GM18505 (cell line): ENCODE results near the gene GAREM1.

ENCODE experiments used
- ATAC-seq: cut with Tn5 transposase; IDR thresholded peaks from one replicate; pipeline ENCODE4 v1.9.1; 2021; ENCODE audit not compliant: unreplicated experiment
- POLR2A ChIP-seq: IDR thresholded peaks from 4 replicates; pipeline ENCODE4 v1.6.1; 2011; ENCODE audit warnings: borderline replicate concordance; ENCODE audit not compliant: insufficient read depth, insufficient read length; ENCODE audit errors: extremely low read depth

The GAREM1 gene

DNA sequence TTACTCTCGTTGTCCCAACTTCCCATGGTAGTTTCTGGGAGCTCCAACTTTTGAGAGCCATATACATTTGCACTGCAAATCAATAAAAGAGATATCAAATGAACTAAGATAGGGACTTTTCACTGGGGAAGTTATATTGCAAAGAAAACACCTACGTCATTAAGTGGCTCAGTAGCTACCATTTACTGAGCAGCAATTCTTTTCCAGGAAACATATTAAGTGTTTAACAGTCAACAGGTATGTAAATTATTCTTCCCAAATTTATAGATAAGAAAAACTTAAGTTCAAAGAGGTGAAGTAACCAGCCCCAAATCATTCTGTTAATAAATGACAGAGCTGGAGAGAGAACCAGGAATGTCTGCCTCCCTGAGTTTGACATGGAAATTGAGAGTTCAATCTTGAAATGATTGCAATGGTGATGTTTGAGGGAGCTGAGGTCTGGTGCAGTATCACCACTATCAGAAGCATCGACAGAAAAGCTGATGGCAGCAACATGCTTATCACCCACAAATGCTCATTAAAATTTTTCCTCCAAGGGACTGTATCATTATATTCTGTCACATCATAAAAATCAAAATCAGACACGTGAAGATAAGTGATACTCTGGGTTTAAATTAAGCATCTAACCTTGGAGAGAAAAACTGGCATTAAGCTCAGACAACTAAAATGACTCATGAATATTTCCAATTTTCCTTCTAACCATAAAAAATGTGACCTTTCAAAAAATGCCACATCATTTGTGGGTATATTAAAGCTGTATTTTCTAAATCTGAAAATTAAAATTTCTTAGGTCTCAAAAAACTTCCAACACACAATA lies 43.4 kb downstream of the GAREM1 start:
- TF ChIP-seq POLR2A, result no peak
- ATAC-seq, result no peak

- TF ChIP-seq POLR2A, result no peak
- ATAC-seq, result no peak
Observed at GRCh38 chr18:32425466-32425865, 45.2 kb downstream of the GAREM1 start.

DNA sequence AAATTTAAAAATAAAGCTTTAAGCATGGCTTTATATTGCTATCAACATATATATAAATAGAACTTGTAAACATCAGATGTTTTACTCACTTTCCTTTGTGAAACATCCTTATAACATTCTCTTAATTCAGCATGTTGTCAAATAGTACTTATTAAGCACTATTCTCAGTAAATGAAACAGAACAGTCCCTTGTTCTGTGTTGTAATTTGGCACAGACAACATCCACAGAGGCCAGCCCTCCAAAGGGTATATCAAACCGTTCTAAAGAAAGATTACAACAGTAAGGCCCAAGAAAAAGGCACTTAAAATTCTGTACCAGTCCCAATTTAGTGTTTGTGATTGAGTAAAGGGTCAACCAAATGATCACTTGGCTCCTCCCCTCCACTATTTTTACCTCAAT lies 46.0 kb downstream of the GAREM1 start:
- ATAC-seq, result no peak
- TF ChIP-seq POLR2A, result no peak

- no peak for TF ChIP-seq POLR2A
- ATAC-seq, result no peak
Observed at GRCh38 chr18:32422978-32423740, 47.5 kb downstream of the GAREM1 start.

DNA sequence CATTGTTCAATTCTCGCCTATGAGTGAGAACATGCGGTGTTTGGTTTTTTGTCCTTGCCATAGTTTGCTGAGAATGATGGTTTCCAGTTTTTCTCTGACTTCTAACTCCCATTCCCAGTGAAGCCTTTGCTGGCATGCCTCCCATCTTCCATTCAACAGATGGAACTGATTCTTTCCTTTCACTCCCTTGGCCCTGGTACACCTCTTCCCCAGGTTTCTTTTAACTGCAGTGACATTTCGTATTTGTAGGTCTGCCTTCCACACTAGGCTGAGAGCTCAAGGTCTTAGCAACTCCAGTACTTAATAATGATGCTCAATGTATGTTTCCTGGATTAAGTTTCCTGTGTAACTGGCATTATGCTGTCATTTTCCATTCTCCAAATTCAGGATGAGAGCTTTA lies 48.5 kb downstream of the GAREM1 start:
- no peak for ATAC-seq
- no peak for TF ChIP-seq POLR2A

DNA sequence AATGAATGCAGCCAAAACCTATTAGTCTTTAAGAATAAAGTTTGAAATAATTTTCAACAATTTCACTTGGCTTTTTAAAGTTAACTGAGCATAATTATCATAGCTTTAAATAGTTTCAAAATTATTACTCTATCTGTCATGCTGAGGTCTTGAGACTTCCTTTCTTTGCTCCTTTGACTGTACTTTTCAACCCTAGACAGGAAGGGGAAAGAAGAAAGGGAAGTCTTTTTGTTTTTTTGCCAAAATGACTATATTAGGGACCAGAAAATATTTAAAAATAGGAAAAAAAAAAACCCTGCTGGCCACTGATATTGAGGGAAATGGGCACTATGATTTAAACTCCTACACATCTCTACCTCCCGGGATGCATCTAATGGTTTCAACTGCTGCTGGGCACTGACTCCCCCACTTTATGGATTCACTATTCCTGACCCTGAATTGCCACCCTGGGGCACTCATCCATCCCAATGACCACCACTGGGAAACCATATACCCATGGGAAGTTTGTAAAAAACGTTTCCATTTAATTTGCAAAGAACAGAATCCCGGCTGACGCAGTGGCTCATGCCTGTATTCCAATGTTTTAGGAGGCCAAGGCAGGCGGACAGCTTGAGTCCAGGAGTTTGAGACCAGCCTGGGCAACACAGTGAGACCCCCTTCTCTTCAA lies 50.5 kb downstream of the GAREM1 start:
- TF ChIP-seq POLR2A, result no peak
- ATAC-seq, result no peak

- ATAC-seq, result no peak
- TF ChIP-seq POLR2A, result no peak
Observed at GRCh38 chr18:32418148-32418547, 52.5 kb downstream of the GAREM1 start.

DNA sequence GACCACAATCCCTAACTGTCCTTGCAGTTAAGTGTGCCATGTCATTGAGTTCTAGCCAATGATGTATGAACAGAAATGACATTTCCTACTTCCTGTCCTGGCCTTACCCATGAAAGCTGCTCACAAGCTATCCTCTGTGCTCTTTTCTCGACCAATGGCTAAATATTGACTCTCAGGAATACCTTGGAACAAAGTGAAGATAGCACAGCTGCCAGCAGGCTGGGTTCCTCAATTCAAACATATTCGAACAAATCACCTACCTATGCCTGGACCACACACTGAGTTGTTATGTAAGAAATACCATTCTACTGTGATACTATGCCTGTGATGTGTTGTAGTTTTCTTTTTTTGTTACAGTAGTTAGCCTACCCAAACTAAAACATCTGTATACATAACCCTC lies 65.1 kb downstream of the GAREM1 start:
- no peak for TF ChIP-seq POLR2A
- ATAC-seq, result no peak

- no peak for ATAC-seq
- TF ChIP-seq POLR2A, result no peak
Observed at GRCh38 chr18:32401621-32402020, 69.1 kb downstream of the GAREM1 start.

DNA sequence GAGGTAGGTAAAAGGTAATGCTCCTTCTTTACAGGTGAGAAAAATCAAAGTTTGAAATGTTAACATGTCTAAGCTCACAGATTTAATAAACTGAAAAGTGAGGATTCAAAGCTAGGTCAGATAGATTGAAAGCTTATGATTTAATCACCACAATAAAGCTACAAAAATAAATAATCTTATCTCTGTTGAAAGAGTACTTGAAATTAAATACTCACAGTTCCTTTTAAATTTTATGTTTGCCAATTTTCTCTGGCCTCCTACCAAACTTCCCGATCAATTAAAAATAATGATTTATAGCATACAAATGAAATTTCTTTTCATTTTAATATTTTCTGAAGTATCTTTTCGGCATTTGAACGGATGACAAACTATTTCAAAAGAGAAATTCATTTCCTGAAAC lies 77.3 kb downstream of the GAREM1 start:
- no peak for ATAC-seq
- TF ChIP-seq POLR2A, result no peak

DNA sequence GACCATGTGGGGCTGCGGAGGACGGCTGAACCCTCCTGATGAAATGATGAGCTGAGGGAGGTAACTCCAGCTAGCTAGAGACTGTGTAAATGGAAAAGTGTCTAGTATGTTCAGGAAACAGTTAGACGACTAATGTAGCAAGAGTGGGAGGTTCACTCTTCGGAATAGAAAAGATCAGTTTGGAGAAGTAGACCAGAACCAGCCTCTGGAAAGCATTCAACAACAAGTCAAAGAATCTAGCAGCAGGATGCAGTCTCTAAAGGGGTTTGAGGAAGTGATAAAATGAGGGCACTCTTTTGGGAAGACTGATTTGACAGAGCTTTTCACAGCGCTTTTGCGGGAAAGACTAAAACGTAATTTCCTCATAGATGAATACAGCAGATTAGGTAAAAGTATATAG lies 79.6 kb downstream of the GAREM1 start:
- no peak for TF ChIP-seq POLR2A
- no peak for ATAC-seq

DNA sequence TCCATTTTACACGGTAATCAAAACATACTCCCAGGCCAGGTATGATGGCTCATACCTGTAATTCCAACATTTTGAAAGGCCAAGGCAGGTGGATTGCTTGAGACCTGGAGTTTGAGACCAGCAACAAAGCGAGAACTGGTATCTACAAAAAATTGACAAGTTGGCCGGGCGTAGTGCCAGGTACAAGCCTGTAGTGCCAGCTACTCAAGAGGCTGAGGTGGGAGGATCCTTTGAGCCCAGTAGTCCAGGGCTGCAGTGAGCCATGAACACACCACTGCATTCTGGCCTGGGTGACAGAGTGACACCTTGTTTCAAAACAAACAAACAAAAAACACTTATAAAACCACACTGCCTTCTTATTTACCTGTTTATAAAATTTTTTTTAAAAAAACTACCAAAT lies 80.8 kb downstream of the GAREM1 start:
- TF ChIP-seq POLR2A, result no peak
- ATAC-seq, result no peak

GRCh38 chr18:32389191-32389590 lies 81.5 kb downstream of the GAREM1 start:
- no peak for TF ChIP-seq POLR2A
- ATAC-seq, result no peak

DNA sequence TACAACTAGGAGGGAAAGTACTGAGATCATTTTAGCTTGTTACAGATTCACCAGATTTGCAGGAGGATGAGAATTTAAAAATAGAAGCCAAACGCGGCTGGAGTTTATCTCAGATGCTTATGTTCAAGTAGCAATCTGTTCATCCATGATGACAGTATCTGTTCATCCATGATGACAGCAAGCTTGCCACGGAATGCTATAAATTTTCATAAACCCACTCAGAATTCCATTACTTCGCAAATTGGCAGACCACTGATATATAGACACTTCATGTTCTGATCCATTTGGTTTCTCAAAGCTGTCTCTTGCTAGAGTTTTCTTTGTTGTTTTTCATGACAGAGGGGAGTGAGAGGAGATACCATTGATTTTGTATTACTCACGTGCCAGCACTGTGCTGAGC lies 84.2 kb downstream of the GAREM1 start:
- no peak for ATAC-seq
- TF ChIP-seq POLR2A, result no peak

- no peak for TF ChIP-seq POLR2A
- no peak for ATAC-seq
Observed at GRCh38 chr18:32383050-32383819, 87.4 kb downstream of the GAREM1 start.
